HG03045 (cell line): ENCODE results near the gene BRD7.

Experiments
- ATAC-seq: cut with Tn5 transposase; IDR thresholded peaks from one replicate; pipeline ENCODE4 v1.9.1; 2021; ENCODE audit warnings: mild to moderate bottlenecking, moderate library complexity; ENCODE audit not compliant: unreplicated experiment

Gene BRD7

DNA sequence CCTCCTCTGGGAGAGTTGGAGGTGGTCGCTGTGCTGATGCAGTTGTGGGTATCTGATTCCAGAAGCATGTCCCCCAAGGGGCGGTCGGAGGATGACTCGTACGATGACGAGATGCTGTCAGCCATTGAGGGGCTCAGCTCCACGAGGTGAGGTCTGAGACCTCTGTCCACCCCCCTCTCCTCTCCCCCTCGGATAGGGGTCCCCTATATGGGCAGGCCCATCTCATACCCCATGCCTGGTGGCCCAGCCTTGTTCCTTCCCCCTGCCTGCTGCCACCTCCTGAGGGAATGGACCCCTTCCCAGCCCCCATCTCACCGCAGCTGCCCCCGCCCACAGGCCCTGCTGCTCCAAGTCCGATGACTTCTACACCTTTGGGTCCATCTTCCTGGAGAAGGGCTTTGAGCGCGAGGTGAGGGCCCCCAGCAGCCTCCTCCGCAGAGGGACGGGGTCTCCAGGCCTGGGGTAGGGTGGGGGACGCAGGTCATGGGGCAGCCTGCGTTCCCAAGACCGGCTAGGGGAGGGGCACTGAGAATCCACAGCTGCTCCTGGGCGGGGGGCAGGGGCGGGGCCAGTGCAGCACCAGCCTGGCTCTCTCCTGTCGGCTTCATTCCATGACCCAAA is 63.2 kb downstream of the BRD7 start:
- no peak for ATAC-seq

DNA sequence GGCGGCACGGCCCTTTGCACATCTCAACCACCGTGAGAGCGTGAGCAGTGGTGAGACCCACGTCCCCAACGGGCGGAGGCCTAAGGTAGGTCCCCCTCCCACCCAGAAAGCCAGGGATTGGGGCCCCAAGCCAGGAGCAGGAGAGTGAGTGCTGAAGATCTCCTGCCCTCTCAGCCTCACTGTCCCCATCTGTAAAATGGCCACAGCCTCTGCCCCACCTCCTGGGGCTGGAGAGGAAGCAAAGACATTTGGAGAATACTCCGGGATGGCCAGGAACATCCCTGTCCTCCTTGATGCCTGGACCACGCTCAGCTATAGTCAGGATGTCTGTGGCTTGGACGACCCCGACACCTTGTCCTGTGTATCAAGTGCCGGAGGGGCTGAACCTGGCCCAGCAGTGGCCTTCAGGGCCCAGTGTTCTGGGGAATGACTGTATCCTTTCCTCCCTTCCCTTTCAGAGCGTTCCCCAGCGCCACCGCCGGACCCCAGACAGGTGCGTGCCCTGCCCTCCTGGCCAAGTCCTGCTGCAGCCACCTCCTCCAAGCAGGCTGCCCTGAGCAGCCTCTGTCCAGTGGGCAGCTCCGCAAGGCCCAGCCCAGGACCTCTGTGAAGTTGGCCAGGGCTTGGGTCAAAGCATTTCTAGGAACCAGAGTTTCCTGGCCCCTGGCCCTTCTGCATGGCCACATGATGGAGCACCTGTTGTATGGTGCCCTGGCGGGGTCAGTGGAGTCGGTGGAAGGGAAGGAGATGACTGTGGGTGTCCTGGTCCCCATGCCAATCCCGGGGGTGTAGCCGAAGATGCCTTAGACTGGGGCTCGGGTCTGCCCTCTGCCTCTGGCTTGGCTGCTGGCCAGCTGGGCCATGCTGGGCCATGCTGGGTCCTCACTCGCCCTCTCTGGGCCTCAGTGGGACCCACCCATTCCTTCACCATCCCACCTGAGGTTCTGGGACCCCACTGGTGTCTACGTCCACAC is 64.0 kb downstream of the BRD7 start:
- no peak for ATAC-seq

DNA sequence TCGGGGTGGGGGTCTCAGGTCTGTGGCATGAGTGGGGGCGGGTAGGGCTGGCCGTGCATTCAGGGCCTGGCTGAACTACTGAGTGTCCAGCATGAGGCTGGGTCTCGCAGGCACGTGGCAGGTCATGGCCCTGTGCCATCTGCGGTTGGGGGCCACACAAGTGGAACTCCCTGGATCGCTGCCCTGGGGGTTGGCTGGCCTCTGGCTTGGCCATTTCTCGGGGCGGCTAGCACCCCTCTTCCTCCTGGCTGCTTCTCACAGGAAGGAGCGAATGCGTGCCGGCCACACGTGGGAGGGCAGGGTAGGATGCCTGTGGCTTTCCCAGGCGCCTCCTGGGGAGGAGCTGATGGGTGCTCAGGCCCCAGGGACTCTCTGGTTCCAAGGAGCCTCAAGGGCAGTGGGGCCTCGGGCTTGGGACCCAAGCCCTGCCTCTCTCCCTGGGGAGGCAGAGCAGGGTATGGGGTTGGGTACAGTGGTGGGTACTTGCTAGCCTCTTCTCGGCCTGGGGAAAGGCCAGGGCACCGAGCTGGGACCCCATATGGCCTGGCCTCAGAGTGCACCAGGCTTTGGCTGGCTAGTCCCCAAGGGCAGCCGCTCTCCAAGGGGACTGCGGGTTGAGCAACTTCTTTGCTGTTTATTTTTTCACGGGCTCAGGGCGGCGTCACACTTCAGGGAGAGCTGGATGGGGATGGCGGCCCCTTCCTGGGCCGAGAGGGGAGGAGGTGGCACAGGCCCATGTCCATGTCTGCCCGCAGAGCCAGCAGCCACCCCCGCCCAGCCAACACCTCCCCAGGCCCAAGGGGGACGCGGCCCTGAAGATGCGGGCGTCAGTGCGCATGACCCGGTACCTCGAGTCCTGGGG is 65.0 kb downstream of the BRD7 start:
- no peak for ATAC-seq

DNA sequence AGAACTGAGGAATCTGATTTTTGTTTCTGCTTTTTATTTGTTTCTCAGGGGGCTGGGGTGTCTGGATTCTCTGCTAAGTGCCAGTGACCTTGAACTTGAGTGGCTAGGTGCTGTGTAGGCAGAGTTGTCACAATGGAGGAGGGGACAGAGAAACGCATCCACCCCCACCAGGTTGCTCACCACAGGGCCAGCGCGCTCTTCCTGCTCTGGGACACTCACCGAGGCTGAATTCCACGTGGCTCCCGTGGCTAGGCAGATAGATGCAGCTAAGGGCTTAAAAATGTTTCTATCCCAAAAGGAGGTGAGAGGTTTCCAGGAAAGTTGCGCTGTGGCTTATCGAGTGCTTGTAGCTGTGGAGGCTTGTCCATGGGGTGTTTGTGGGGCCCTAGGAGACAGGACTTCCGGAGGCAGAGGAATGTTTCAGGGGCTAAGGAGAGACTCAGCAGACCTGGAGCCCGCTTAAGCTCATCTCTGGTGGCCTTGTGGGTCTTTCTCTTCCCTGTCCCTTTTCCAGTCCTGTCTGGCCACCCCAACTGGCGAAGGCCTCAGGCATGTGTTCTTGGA is 65.7 kb downstream of the BRD7 start:
- no peak for ATAC-seq

DNA sequence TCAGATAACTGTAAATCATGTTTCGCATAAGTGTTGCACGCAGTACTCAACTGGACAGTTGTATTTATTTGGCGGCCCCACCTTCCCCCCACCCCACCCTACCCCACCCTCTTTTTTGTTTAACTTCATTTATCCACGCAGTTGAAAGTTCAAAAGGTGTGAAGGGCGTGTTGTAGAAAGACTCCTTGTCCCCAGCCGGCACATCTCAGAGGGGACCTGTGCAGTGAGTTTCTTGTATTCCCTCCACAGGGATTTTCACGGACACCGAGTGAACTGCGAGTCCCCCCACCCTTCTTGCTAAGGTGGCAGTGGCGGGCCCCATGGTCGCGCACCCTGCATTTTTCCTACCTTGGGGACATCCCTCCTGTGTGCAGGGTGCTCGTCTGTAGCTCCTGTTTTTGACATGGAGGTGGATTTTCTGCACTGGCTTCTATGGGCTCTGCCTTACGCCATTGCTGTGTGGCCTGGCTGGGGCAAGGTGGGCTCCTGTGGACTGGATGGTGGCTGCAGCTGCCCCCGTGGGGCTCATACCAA is 66.2 kb downstream of the BRD7 start:
- ATAC-seq, result no peak

DNA sequence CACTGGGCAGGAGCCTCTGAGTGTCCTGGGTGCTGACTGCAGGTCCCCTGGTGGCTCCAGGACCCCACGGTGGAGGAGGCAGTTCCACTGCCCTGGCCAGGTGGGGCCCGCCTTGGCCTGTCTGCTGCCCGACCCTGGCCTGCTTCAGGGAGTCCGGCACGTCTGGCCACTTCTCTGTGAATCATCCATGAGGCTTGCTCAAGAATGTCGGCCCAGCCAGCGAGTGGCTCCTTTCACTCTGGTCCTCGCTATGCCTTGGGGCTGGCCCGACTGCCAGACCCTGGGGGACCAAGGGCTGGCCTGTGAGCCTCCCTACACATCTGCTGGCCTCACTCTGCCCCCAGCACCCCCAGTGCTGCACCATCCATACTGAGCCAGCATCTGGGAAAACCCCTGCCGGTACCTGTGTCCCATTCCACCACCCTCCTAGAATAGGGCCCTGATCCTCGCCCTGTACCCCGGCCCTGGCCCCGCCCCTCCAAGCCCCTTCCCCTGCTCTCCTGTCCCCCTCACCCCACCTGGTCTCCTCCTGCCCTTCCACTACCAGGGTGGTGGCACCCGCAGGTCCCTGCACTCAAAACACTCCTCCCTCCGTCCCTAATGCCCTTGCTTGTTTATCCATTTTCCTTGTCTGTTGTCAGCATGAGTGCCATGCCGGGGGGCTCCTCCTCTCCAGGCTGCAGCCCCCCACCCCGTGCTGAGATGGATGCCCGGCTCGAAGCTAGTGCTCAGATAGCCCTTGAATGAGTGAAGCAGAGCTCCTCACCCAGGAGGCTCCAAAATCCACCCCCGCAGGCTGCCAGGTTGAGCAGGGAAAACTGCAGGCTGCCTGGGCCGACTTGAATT is 66.9 kb downstream of the BRD7 start:
- no peak for ATAC-seq

DNA sequence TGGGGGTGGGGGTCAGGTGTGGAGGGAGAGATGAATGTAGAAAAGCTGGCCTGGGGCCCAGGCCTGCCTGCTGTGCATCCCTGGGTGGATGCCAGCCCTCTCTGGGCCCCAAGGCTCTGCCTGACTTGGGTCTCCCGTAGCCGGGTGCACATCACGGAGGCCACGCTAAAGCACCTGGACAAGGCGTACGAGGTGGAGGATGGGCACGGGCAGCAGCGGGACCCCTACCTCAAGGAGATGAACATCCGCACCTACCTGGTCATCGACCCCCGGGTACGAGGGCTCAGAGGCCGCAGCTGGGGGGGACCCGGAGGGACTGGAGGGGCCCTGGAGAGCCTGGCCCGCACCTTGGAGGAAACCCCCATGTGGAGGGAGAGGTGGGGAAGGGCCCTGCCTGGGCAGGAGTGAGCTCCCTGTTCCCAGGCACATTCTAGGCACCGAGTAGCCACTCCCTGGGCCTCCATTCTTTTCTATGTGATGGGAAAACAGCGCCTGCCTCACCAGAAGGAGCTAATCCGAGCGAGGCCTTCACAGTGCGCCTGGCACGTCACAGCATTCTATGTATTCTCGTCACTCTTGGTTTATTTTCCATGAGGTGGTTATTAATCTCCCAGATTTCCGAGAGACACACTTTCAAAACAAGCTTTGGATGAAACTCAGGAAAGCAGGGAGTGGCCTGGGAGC is 67.7 kb downstream of the BRD7 start:
- no peak for ATAC-seq

DNA sequence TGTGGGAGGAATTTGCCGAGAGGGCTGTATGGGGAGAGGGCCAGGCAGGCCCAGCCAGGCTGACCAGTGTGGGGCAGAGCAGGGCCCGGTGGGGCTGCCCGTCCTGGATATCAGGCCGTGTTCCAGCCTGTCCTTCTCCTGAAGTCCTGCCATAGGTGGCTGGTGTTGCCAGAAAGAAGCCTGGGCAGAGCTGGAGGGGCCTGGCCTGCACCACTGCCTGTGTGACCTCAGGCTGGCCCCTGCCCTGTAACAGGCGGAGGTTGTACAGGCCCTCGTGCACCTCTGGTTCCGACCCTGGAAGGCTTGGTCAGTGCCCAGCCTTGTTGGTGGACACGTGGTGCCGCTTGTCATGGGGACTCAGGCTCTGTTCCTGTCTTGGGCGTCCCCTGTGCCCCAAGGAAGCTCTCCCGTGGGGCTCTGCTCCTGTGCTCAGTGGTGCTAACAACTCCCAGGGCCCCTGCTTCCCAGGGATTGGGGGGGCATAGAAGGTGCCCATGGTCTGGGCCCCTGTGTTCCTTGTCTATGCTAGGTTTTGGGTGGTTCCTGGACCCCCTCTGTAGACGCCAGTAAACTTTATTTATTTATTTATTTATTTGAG is 69.2 kb downstream of the BRD7 start:
- no peak for ATAC-seq

DNA sequence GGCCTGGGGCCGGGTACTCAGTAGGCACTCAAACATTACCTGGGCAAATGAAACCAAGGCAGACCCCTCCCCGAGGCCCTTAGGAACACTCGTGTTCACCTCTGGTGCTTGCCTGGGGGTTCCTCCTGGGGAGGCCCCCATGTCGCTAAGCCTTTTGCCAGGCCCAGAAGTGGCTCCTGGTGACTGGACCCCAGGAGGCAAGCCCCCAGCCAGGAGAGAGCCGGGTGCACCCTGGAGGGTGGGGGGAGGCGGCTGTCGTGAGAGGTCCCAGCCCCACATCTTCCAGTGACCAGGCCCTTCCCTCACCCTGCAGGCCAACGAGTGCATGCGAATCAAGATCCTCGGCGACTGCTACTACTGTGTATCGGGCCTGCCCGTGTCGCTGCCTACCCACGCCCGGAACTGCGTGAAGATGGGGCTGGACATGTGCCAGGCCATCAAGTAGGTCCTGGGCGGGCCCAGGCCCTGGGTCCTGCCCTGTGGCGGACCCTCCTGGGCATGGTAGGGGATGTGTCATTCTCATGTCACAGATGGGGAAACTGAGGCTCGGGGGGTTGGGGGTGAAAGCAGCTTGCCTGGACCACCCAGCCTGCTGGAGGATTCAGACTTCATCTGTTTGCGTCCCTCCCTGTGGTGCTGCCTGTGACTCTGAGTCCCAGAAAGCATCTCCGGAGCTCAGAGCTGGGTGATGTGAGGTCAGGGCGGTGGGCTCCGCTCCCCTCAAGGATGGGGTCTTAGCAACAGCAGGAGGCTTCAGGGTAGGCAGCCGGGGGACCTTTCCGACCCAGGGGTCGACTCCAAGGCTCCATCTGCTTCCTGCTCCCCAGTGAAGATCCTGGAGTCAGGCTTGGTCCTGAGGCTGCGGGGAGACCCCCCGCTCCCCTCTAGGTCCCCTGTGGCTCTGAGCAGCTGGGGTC is 69.9 kb downstream of the BRD7 start:
- no peak for ATAC-seq

DNA sequence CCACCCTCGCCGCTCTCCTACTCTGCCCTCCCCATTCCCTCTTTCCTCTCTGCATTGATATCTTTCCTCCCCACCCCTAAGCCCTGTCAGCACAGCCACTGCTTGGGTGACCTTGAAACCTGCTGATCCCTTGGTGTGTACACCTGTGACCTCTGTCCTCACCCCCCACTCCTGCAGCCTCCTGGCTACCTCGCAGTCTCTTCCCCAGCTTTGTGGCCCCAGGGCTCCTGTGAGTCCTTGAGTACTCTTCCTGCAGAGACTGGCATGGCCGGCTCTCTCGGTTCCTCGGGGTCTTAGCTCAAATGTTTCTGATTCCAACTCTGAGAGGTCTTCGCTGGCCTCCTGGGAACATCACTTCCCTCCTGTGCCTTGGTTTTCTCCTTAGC is 70.7 kb downstream of the BRD7 start:
- no peak for ATAC-seq

DNA sequence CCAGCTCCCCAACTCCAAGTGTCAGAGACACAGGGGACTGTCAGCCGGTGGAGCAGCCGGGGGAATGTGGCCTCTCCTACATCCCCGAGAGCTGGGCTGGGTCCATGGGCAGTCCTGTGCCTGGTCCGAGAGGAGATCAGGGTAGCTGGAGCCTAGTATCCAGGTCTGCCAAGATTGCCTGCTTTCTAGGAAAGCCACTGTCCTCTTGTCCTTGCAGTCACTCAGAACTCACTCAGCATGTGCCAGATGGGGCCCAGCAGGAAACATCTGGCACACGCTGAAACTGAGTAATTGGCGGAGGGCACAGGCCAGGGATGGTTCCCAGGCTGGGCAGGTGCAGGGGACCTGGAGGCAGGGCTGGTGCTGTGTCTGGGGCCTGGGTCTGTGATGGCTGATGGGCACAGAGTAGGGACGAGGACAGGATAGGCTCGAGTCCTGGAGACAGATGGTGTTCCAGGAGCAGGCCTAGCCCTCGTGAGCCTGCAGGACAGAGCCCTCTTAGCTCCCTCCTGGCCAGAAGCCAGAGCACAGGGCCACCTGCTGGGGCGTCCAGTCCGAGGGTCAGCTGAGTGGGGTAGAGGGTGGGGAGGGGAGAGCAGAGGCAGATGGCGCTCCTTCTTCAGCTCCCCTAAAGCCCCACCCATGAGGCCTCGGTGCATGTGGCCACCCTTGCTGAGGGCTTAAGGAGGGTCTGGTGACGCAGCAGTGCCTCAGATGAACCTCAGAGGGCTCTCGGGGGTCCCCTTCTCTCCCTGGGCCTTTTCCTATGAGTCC is 71.3 kb downstream of the BRD7 start:
- no peak for ATAC-seq

DNA sequence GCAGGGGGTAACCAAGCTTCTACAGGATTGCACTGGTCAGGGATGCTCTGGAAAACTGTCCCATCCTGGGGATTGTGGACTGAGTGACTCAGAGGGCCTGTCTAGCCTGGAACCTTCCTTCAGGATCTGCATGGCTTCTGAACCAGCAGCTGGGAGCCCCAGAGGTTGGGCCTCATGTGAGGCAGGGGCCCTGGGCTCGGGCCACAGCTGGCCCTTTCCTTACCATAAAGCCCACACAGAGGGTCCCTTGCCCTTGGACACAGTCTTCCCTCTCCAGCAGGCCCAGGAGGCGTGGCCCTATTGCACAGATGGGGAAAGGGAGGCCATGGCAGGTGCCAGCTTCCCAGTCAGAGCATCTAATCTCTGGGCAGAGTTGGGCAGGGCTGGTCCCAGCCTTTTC is 72.0 kb downstream of the BRD7 start:
- no peak for ATAC-seq

DNA sequence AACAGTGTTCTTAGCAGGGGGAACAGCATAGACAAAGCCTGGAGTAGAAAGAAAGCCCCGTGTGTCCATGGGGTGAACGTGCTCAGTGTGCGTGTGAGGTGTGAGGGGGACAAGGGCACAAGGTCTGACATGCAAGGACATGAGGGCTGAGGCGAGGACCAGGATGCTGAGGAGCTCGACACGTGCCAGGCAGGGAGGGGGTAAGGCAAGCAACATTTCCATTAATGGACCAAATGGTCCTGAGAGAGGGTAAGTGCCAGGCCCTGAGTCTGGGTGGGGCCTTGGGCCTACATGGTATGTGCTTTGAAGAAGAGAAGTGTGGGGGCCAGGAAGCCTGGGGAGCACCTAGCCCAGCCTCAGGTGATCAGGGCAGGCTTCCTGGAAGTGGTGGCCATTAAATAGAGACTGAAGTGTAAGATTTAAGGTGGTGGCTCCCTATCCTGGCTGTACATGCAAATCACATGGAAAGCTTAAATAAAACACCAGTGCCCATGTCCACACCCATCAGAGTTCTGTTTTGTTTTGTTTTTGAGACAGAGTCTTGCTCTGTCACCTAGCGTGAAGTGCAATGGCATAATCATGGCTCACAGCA is 73.2 kb downstream of the BRD7 start:
- ATAC-seq, result no peak

DNA sequence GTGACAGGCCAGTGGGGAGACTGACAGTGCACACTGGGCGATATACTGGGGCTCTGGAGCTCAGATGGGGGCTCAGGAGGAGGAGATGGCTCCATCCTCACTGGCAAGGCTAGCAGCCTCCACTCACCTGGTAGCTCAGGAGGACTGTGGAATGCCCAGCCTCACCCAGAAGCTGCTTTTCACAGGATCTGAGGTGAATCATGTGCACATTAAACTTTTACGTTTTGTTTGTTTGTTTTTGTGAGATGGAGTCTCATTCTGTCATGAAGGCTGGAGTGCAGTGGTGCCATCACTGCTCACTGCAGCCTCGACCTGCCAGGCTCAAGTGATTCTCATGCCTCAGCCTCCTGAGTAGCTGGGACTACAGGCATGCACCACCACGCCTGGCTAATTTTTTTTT is 73.8 kb downstream of the BRD7 start:
- ATAC-seq, result no peak

DNA sequence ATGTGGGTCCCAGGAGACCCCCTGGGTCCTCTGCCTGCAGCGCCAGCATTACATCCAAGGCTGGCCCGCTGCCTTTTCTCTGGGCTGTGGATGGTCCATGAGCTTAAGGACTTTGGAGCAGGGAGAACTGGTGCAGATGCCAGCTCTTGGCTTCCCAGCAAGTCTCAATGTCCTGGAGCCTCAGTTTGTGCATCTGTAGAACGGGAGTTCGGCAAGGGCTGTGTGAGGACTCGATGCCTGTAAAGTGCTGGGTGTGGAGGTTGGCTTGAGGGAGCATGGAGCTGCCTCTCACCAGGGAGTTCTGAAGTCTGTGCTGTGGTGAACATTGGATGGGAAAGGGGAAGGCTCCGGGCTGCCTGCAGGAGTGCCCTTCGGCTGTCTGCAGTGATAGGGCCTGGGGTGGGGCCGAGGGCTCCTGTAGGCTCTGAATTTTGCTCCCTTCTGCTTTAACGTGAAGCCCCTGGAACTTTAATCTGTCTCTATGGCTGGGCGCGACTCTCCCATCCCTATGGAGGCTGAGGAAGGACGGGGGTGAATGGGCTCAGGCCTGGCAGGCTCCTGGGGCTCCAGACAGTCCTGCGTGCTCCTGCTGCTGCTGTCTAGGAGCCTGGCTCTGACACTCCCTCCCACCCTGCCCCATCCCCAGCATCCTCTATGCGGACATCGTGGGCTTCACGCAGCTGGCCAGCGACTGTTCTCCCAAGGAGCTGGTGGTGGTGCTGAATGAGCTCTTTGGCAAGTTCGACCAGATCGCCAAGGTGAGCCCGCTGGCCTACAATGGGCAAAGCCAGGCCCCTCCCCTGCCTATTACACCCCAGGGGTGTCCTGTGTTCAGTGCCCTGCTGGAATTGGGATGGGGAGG is 74.6 kb downstream of the BRD7 start:
- no peak for ATAC-seq
